ENCODE data around the gene IGF1R.
"Not testable (repeated sequence)": the region's sequence is repeated elsewhere in the genome, so short reads cannot be mapped to it uniquely, and the experiment has no call there.

- not testable (repeated sequence) for TF ChIP-seq CTCF, POLR2A, POLR2AphosphoS5 (IDR thresholded peaks at IDR 0.05)
Observed at GRCh38 chr15:99003317-99003716, 355.0 kb downstream of the IGF1R start.

Data from transverse colon (tissue), 4 donors.